Retinal pigment epithelial cell (primary cell): Measurements from ENCODE around the gene MC1R.
"Not testable (repeated sequence)": the region's sequence is repeated elsewhere in the genome, so short reads cannot be mapped to it uniquely, and the experiment has no call there.

Source experiments
- DNase-seq: peaks from one replicate; pipeline ENCODE4 v3.0.0-alpha.2; 2010; ENCODE audit warnings: low read depth
- H3K4me3 ChIP-seq: 2 replicates; pipeline ENCODE4 v1.5.1; 2011; ENCODE audit warnings: mild to moderate bottlenecking, low read length, control low read depth, moderate library complexity
- TF ChIP-seq, protein P1 (sequence below): conservative IDR thresholded peaks from 2 replicates; pipeline ENCODE4 v1.5.1; 2011; ENCODE audit warnings: low read depth, low read length, control low read depth, inconsistent platforms

Gene MC1R

DNA sequence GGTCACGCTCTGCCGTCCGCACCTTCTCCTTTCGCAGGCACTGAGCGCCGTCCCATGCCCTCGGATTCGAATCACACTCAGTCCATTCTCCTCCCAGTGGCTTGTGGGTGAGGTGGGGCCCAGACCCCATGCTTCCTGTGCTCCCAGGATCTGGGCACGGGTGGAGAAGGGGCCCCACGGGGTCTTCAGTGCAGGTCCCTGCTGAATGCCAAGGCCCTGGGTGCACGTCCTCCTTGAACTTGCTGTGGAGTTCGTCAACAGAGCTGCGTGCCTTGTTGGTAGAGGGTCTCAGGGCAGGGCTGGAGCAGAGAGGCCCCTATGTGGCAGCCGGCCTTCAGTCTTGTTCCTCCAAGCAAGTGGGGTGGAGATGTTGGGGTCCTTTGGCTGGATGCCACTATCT lies 7.3 kb upstream of the MC1R start:
- H3K4me3 ChIP-seq = no peak overlapping the region
- TF ChIP-seq, protein P1, sequence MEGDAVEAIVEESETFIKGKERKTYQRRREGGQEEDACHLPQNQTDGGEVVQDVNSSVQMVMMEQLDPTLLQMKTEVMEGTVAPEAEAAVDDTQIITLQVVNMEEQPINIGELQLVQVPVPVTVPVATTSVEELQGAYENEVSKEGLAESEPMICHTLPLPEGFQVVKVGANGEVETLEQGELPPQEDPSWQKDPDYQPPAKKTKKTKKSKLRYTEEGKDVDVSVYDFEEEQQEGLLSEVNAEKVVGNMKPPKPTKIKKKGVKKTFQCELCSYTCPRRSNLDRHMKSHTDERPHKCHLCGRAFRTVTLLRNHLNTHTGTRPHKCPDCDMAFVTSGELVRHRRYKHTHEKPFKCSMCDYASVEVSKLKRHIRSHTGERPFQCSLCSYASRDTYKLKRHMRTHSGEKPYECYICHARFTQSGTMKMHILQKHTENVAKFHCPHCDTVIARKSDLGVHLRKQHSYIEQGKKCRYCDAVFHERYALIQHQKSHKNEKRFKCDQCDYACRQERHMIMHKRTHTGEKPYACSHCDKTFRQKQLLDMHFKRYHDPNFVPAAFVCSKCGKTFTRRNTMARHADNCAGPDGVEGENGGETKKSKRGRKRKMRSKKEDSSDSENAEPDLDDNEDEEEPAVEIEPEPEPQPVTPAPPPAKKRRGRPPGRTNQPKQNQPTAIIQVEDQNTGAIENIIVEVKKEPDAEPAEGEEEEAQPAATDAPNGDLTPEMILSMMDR = no peak
- no peak for DNase-seq

DNA sequence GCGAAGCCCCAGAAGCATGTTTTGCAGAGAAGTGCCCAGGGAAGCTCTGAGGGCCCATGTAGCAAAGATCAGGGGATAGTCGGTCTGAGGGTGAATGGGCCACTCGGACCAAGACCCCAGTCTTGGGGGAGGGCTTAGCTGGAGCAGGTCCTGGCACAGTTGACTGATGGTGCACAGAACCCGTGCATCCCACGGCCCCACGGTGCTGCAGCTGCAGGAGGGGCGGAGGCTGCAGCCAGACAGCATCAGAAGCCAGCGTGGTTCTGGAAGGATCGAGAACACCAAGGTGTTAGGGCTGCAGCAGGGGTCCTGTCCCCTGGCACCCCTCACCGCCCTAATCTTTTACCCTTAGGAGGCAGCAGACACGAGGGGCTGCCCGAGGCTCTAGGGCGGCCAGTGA lies 6.5 kb upstream of the MC1R start:
- TF ChIP-seq, protein P1 = no peak
- no peak overlapping the region for H3K4me3 ChIP-seq
- no peak for DNase-seq

DNA sequence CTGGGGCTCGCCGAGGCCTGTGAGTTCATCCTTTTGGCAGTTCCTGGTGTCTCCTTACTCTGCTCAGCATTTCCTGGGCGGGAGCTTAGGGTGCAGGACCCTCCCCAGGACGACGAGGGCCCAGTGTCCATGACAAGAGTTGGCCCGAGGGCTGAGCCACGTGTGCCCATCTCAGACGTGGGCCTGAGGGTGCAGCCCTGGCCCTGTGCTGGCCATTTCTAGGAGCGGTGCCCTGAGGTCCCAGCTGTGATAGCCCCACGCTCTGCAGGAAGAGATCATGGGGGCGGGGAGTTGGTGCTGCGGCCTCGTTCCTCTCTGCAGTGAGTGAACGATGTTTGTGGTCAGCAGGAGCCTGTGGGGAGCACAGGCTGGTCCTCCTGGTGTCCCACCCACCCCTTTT lies 6.0 kb upstream of the MC1R start:
- no peak overlapping the region for H3K4me3 ChIP-seq
- no peak for DNase-seq
- TF ChIP-seq, protein P1 = no peak

DNA sequence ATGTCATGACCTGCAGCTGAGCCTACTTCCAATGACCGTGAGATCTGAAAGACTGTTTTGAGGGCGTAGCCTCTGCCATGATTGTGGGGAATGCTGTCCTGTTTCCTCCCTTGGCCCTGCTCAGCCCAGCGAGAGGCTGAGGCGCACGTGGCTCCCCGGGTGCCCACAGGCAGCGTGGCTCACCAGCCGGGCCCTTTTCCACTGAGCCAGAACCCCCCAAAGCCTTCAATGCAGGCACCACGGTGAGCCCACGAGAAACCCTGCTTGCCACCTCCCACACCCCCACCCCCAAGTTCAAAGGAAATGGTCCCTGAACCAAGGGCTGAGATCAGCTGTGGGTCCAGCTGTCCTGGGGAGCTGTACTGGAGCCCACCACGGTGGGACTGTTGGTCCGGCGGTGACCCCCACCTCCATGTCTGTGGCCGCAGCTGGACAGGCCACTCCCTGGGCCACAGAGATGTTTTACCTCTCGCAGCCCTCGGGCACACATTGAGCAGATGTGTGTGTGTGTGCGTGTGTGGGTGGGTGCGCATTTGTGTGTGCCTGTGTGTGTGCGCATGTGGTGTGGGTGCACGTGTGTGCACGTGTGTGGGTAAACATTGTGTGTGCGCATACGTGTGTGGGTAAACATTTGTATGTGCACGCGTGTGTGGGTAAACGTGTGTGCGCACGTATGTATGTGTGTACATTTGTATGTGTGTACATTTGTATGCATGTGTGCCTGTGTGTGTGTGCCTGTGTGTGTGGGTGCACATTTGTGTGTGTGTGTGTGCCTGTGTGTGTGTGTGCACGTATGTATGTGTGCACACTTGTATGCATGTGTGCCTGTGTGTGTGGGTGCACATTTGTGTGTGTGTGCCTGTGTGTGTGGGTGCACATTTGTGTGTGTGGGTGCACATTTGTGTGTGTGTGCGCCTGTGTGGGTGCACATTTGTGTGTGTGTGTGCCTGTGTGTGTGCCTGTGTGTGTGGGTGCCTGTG lies 5.0 kb upstream of the MC1R start:
- H3K4me3 ChIP-seq = no peak overlapping the region
- DNase-seq = no peak
- TF ChIP-seq, protein P1 = no peak

DNA sequence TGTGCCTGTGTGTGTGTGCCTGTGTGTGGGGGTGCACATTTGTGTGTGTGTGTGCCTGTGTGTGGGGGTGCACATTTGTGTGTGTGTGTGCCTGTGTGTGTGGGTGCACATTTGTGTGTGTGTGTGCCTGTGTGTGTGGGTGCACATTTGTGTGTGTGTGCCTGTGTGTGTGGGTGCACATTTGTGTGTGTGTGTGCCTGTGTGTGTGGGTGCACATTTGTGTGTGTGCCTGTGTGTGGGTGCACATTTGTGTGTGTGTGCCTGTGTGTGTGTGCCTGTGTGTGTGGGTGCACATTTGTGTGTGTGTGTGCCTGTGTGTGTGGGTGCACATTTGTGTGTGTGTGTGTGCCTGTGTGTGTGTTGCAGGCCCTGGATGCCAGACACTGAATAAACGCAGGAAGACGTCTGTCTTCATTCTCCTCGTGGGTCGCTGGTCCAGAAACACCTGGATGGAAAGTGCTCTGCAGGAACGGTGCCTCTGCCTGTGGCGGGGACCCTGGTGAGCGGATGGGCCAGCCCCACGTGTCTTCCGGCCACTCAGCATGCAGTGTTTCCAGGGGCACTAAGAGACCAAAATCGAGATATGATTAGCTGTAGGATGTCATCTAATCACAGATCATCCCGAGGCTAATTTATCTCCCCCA lies 3.9 kb upstream of the MC1R start:
- not testable (repeated sequence) for H3K4me3 ChIP-seq, DNase-seq

DNA sequence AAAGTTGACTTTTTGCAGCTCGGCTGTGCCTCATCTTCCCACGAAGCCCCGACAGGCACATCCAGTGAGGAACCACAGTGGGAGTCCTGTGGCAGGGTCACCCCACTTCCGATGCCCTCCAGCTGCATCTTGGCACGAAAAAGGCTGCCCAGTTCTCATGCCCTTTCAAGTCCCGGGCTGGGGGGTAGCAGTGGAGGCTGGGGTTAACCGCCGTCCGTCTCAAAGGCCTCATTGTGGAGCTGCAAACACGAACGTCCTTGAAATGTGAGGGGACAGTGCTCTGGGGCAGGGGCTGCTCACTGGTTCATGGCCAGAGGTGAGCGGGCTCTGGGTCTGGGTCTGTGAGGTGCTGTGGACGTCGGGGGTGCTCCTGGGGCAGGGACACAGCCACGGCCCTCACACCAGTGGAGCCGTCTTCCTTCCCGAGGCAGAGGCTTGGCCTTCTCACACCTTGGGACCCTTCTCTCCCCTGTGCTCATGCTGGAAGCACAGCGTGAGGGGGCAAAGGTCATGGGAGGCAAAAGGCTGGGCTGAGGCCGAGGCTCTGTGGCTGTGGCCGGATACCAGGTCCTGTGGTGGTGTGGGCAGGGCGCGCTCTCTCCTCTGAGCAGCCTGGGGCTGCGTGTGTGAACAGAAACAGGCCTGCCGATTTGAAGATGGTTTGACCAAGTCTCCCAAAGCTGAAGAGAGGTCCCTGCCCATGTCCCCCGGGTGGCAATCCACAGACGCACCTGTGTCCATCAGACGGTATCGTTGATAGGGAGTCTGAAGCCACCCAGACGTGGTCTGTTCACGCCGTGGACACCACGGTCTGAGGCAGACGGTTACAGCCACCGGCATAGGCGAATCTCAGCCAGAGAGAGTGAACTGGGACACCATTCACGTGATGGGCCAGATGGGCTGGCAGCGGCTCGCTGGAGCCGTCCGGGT lies 3.1 kb upstream of the MC1R start:
- no peak for DNase-seq
- no peak overlapping the region for H3K4me3 ChIP-seq
- TF ChIP-seq, protein P1 = no peak
